GM12878 (cell line): ENCODE measurements around the gene SNX10. TPM values are rescaled to one million over a fixed set of nuclear protein-coding genes. Genes with fewer than 3 reads are reported as not detected.
A peak's percentile ranks its signal among the peaks of the same experiment; 100 is the strongest.

Experiments used
- ATAC-seq: fragments of 200-7000 bp; cut with Tn5 transposase; 3 replicates; pipeline ENCODE4 v1.9.1; 2020; ENCODE audit warnings: mild to moderate bottlenecking, moderate library complexity
- BruUV-seq: library from RNA; stranded (reverse); fragments of 400-500 nt; replicated peaks from 2 replicates; lab custom pipeline; 2021; lab: Mats Ljungman, UMichigan
- CTCF ChIA-PET: fragments of 300-600 bp; sonication (Branson Sonifier 250); formaldehyde crosslinking; extraction: SDS; loops from one replicate; lab custom pipeline; 2021; ENCODE audit warnings: inconsistent platforms; lab: Yijun Ruan, JAX
- POLR2A ChIA-PET: fragments of 350-600 bp; formaldehyde crosslinking; extraction: SDS; loops from one replicate; lab custom pipeline; 2021; ENCODE audit warnings: inconsistent platforms; lab: Charles Lee
- RAD21 ChIA-PET: fragments of 300-600 bp; sonication (Branson Sonifier 250); formaldehyde crosslinking; loops from one replicate; lab custom pipeline; 2023; ENCODE audit warnings: antibody characterized with exemption; ENCODE audit not compliant: unreplicated experiment; lab: Charles Lee
- SMC1A ChIA-PET: fragments of 300-600 bp; sonication (Branson Sonifier 250); formaldehyde crosslinking; loops from one replicate; lab custom pipeline; 2023; ENCODE audit not compliant: unreplicated experiment, uncharacterized antibody; lab: Charles Lee
- DNase-seq: peaks from one replicate; pipeline ENCODE4 v3.0.0-alpha.2; 2011; ENCODE audit warnings: low read depth, low spot score
- FAIRE-seq: peaks from 3 replicates; lab custom pipeline; 2011; peaks lifted over from hg19 to GRCh38; lab: Jason Lieb, UNC
- H2AFZ ChIP-seq: 2 replicates; pipeline ENCODE4 v1.6.0; 2011; ENCODE audit warnings: low read depth, low read length, control low read depth; ENCODE audit not compliant: control insufficient read depth
- H3K27ac ChIP-seq: 2 replicates; pipeline ENCODE4 v1.5.1; 2011; ENCODE audit warnings: control low read depth; ENCODE audit not compliant: control insufficient read depth, insufficient read depth
- H3K27me3 ChIP-seq, 2 experiments: replicated peaks in 1 of 2; 2 replicates each; pipeline versions ENCODE4 v1.6.0 to v1.6.1; 2011; ENCODE audit warnings: low read length in 1 of 2; ENCODE audit not compliant: control insufficient read depth in 2 of 2, insufficient read depth in 2 of 2
- H3K36me3 ChIP-seq, 2 experiments: 2 replicates each; pipeline ENCODE4 v1.5.1; 2011; ENCODE audit warnings: low read length in 1 of 2; ENCODE audit not compliant: control insufficient read depth in 2 of 2, insufficient read depth in 2 of 2
- H3K4me1 ChIP-seq: 2 replicates; pipeline ENCODE4 v1.6.1; 2011; ENCODE audit warnings: mild to moderate bottlenecking, low read length, moderate library complexity, mixed read lengths; ENCODE audit not compliant: control insufficient read depth, insufficient read depth
- H3K4me2 ChIP-seq: 2 replicates; pipeline ENCODE4 v1.6.0; 2011; ENCODE audit warnings: control low read depth; ENCODE audit not compliant: control insufficient read depth, insufficient read depth
- H3K4me3 ChIP-seq: fragments of 200-600 bp; sonication (generic); 2 replicates; pipeline ENCODE4 v1.5.1; 2016
- H3K79me2 ChIP-seq: 2 replicates; pipeline ENCODE4 v1.6.0; 2011; ENCODE audit warnings: low read length; ENCODE audit not compliant: control insufficient read depth, insufficient read depth
- H3K9ac ChIP-seq: 2 replicates; pipeline ENCODE4 v1.8.0; 2011; ENCODE audit warnings: low read length, control low read depth, mixed read lengths; ENCODE audit not compliant: control insufficient read depth, insufficient read depth
- H3K9me3 ChIP-seq: replicated peaks from 3 replicates; pipeline ENCODE4 v1.5.1; 2011; ENCODE audit warnings: mild to moderate bottlenecking, low read length; ENCODE audit not compliant: control insufficient read depth, insufficient read depth
- H4K20me1 ChIP-seq: 2 replicates; pipeline ENCODE4 v1.6.0; 2011; ENCODE audit not compliant: control insufficient read depth, insufficient read depth
- CBX3 ChIP-seq: fragments of 200-600 bp; sonication (generic); IDR thresholded peaks from 2 replicates; pipeline ENCODE4 v1.6.1; 2016; ENCODE audit warnings: low read depth, borderline replicate concordance
- ESRRA ChIP-seq: IDR thresholded peaks from 2 replicates; pipeline ENCODE4 v1.6.1; 2012; ENCODE audit warnings: mild to moderate bottlenecking, low read length, improper control_type of control experiment
- TCF3 ChIP-seq: IDR thresholded peaks from 2 replicates; pipeline ENCODE4 v1.6.1; 2012; ENCODE audit warnings: low read depth, mild to moderate bottlenecking, low read length, borderline replicate concordance; ENCODE audit not compliant: insufficient read depth
- TCF7 ChIP-seq: IDR thresholded peaks from 2 replicates; pipeline ENCODE4 v1.6.1; 2014; ENCODE audit warnings: antibody characterized with exemption, borderline replicate concordance
- whole genome bisulfite sequencing: methylation state at CpG from one replicate; pipeline ENCODE4 v1.1.6; 2016; ENCODE audit warnings: low lambda C conversion rate; ENCODE audit not compliant: insufficient replicate concordance, insufficient coverage; ENCODE audit errors: missing lambda C conversion rate; 5-methylcytosine and 5-hydroxymethylcytosine counted together
- in situ Hi-C: fragments of 300-500 bp; cut with MboI; formaldehyde crosslinking; loops from 9 replicates; pipeline ENCODE4 v1.14.3; 2018; ENCODE audit warnings: mixed read lengths
- intact Hi-C: fragments of 100-400 bp; cut with micrococcal nuclease; formaldehyde crosslinking; loops from one replicate; pipeline ENCODE4 v1.14.2; 2022; ENCODE audit not compliant: unreplicated experiment
- polyA plus RNA-seq, 11 experiments: library from polyadenylated mRNA; depleted of rRNA in 4 of 11; unstranded in 6 of 11; stranded (reverse) in 5 of 11; fragments of >200 nt; fragmentation: Nextera tagmentation in 4 of 11; fragmentation: Illumina TruSeq in 1 of 11; extraction: Ambion mirVana in 4 of 11; extraction: Trizol in 1 of 11; gene quantifications; 1 replicate in 1 of 11; 2 replicates in 10 of 11; pipeline versions ENCODE4 v1.2.1 to v1.2.3, GENCODE V29; 2011 to 2016; ENCODE audit warnings: inconsistent platforms in 2 of 11, missing spikeins in 2 of 11, low read depth in 1 of 11
- total RNA-seq, 4 experiments: library from RNA; depleted of rRNA in 3 of 4; stranded (reverse); fragments of >200 nt in 3 of 4; fragmentation: Illumina TruSeq in 1 of 4; extraction: Trizol in 1 of 4; gene quantifications; 2 replicates each; pipeline versions ENCODE4 v1.2.1 to v1.2.3, GENCODE V29; 2013 to 2021
- TF ChIP-seq, protein P1 (sequence below): fragments of 450-650 bp; IDR thresholded peaks from 2 replicates; pipeline ENCODE4 v1.6.1; 2017; ENCODE audit warnings: mild to moderate bottlenecking, low read depth, inconsistent platforms; ENCODE audit not compliant: poor library complexity, severe bottlenecking
- TF ChIP-seq, protein P2 (sequence below): IDR thresholded peaks from 2 replicates; pipeline ENCODE4 v1.6.1; 2012; ENCODE audit warnings: low read depth, low read length, improper control_type of control experiment

SNX10 gene
- total and polyA plus RNA-seq, 10 of the 15 experiments (the other 5 are each of a cell fraction or from before 2014, with no cell fraction given): 22.0 to 56.2 (median 30.1) TPM

DNA sequence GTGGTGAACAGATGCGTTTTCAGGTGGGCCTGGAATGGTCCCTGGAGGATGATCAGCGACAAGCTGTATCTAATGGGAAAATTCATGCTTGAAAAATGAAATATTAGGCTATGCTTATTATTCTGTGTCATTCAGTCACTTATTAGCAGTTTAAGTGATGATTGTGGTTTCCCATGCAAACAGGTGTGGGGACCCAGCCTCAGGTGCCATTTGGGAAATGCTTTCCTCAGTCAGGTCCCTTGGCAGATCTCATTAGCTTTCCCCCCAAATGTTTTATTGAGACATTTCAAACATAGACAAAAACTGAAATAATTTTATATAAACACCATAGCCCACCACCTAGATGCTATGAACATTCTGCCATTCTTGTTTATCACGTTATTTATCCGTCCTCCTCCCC is 411 bp upstream of the SNX10 start:
- Histone ChIP-seq H2AFZ (peak overlapping the region; percentile 98), H3K27me3 (no peaks in the 10 kb centered on the region), H3K9ac (peak overlapping the region; percentile 95)
- CTCF ChIA-PET: interaction anchor here (0.8 to 5.4 kb wide), 18 partner anchors 11 to 399 kb away, joined by 3 to 53 read pairs (median 4); no protein-coding TSS in a partner anchor
- TF ChIP-seq, protein P1, sequence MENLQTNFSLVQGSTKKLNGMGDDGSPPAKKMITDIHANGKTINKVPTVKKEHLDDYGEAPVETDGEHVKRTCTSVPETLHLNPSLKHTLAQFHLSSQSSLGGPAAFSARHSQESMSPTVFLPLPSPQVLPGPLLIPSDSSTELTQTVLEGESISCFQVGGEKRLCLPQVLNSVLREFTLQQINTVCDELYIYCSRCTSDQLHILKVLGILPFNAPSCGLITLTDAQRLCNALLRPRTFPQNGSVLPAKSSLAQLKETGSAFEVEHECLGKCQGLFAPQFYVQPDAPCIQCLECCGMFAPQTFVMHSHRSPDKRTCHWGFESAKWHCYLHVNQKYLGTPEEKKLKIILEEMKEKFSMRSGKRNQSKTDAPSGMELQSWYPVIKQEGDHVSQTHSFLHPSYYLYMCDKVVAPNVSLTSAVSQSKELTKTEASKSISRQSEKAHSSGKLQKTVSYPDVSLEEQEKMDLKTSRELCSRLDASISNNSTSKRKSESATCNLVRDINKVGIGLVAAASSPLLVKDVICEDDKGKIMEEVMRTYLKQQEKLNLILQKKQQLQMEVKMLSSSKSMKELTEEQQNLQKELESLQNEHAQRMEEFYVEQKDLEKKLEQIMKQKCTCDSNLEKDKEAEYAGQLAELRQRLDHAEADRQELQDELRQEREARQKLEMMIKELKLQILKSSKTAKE: peak; percentile 37
- TF ChIP-seq, protein P2, sequence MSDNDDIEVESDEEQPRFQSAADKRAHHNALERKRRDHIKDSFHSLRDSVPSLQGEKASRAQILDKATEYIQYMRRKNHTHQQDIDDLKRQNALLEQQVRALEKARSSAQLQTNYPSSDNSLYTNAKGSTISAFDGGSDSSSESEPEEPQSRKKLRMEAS: no peak
- TF ChIP-seq ESRRA: no peak
- no peak for TF ChIP-seq CBX3
- TF ChIP-seq TCF3: no peak
- TF ChIP-seq TCF7: no peak
- TF ChIP-seq, all 136 proteins: peak for 1
- no peaks in the 10 kb centered on the region for H3K9me3 ChIP-seq
- RAD21 ChIA-PET: interaction anchor here (0.8 to 1.9 kb wide), 13 partner anchors 40 to 870 kb away, joined by 3 to 29 read pairs (median 5); partner anchors contain the start of gene CBX3
- FAIRE-seq (no peak), ATAC-seq (no peak), DNase-seq (no peak)
- H3K27ac ChIP-seq: no peak overlapping the region; the same call in 1 of the 2 replicates
- H3K4me1 ChIP-seq: peaks cover 16% of the 10 kb centered on the region
- H3K36me3 ChIP-seq: no peaks in the 10 kb centered on the region; a peak in 1 of 4 replicates
- H3K4me3 ChIP-seq: peak overlapping the region; percentile 98
- in situ Hi-C loops: loop anchor here (5.0 kb wide), 1 partner anchor 89 kb away; the partner anchor contains the start of genes CBX3 and HNRNPA2B1
- POLR2A ChIA-PET: interaction anchor here (0.6 to 1.7 kb wide), 9 partner anchors 10 to 575 kb away, joined by 3 to 9 read pairs (median 4); partner anchors contain the start of gene CBX3
- H4K20me1 ChIP-seq: no peaks in the 10 kb centered on the region
- WGBS: 36% methylated on average over 4 of the region's 4 CpGs
- peaks cover 41% of the 10 kb centered on the region for H3K79me2 ChIP-seq
- H3K4me2 ChIP-seq: peak overlapping the region; percentile 98
- intact Hi-C loops: loop anchor here (1.0 to 5.0 kb wide), 5 partner anchors 56 to 399 kb away; no protein-coding TSS in a partner anchor
- SMC1A ChIA-PET: interaction anchor here (0.6 to 5.4 kb wide), 14 partner anchors 11 to 399 kb away, joined by 3 to 55 read pairs (median 4); partner anchors contain the start of gene CBX3
- no TSS peak for BruUV-seq
